ENCODE data around the gene CLBA1. TPM values are rescaled to one million over a fixed set of nuclear protein-coding genes. Genes with fewer than 3 reads are reported as not detected.

The CLBA1 gene
- total RNA-seq, 4 donors from 2014 or later, result 0.71 to 4.0 (median 3.3) TPM

- H3K9me3 ChIP-seq, result no peaks in the 10 kb centered on the region
- H3K4me1 ChIP-seq, result peaks cover 14 to 18% of the 10 kb centered on the region in 2 donors
- no peak overlapping the region for H3K4me3 ChIP-seq
- ATAC-seq (no peak), DNase-seq (no peak)
- in situ Hi-C loops (cut with MboI; ENCODE audit: low sequenced_read_pairs in 4 of 4), result loop anchor here in 3 of 4 donors (5.0 kb wide), 1 partner anchor 72 kb away; no protein-coding TSS in a partner anchor
- no peak for TF ChIP-seq CTCF (IDR thresholded peaks at IDR 0.05 in 4 of 5, conservative IDR thresholded peaks at IDR 0.05 in 1 of 5)
- no peak for TF ChIP-seq POLR2A (IDR thresholded peaks at IDR 0.05)
- H3K36me3 ChIP-seq, result no peaks in the 10 kb centered on the region
- intact Hi-C loops (cut with DNase I; ENCODE audit: low total_unique reads), result no loop called here
- H3K27me3 ChIP-seq, result peaks cover 0 to 13% (median 8%) of the 10 kb centered on the region in 3 donors
- H3K27ac ChIP-seq, result no peak overlapping the region
These were observed 10.8 kb upstream of the CLBA1 start for GRCh38 chr14:104974665-104975390.

GRCh38 chr14:104975481-104976197 is 9.9 kb upstream of the CLBA1 start:
- Histone ChIP-seq H3K27me3 (peaks cover 0 to 13% (median 8%) of the 10 kb centered on the region in 3 donors), H3K9me3 (no peaks in the 10 kb centered on the region), H3K36me3 (no peaks in the 10 kb centered on the region), H3K4me1 (peaks cover 18% of the 10 kb centered on the region in 2 donors), H3K4me3 (no peak overlapping the region), H3K27ac (no peak overlapping the region)
- DNase-seq (peak in 1 of 2 donors; percentile 10), ATAC-seq (no peak)
- intact Hi-C loops (cut with DNase I; ENCODE audit: low total_unique reads) (loop anchor here (1.0 kb wide), 2 partner anchors 46 to 70 kb away; partner anchors contain the start of gene CDCA4), in situ Hi-C loops (cut with MboI; ENCODE audit: low sequenced_read_pairs in 4 of 4) (no loop called here)
- no peak for TF ChIP-seq POLR2A (IDR thresholded peaks at IDR 0.05)
- TF ChIP-seq CTCF (IDR thresholded peaks at IDR 0.05 in 4 of 5, conservative IDR thresholded peaks at IDR 0.05 in 1 of 5), result no peak

DNA sequence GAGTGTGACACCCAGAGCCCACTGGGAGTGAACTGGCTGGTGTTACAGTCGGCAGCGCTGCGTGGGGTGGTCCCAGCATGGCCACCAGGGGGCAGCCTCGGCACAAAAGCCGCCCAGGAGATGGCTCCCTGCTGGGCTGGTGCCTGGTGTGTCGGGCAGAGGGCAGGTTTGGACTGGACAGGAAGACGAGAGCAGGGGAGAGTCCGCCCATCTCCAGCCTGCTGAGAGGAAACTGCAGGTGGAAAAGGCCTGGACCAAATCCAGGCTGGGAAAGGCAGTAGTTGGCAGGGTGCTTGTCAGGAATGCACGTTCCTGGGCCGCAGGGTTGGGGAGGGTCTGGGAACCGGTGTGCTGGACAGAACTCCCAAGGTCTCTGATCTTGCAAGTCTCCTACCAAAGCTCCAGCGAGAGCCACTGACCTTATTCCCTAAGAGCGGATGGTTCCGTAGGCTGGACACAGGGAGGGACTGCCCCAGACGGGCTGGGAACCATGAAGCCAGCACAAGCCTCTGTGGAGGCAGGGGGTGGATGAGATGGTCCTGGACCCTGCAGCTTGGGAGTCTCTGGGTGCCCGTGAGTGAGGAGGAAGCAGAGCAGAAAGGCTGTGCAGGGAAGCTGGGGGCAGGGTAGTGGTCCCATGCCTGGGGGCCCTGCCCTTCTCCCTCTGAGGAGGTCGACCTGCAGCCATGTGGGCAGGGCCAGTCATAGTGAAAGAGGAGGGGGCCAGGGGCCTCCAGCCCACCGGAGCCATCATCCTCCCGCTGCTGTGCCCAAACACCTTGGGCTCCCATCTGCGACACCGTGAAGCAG is 9.2 kb upstream of the CLBA1 start:
- intact Hi-C loops (cut with DNase I; ENCODE audit: low total_unique reads), result loop anchor here (1.0 kb wide), 2 partner anchors 45 to 69 kb away; partner anchors contain the start of gene CDCA4
- H3K9me3 ChIP-seq, result no peaks in the 10 kb centered on the region
- H3K4me1 ChIP-seq, result peaks cover 18% of the 10 kb centered on the region in 2 donors
- H3K27me3 ChIP-seq, result peaks cover 0 to 13% (median 8%) of the 10 kb centered on the region in 3 donors
- H3K36me3 ChIP-seq, result no peaks in the 10 kb centered on the region
- TF ChIP-seq CTCF (IDR thresholded peaks at IDR 0.05 in 4 of 5, conservative IDR thresholded peaks at IDR 0.05 in 1 of 5), result peak; percentile 84 to 97 (median 92)
- TF ChIP-seq POLR2A (IDR thresholded peaks at IDR 0.05), result no peak
- ATAC-seq (peak; percentile 27 to 54), DNase-seq (peak; percentile 59 to 74)
- H3K27ac ChIP-seq, result no peak overlapping the region
- H3K4me3 ChIP-seq, result no peak overlapping the region
- in situ Hi-C loops (cut with MboI; ENCODE audit: low sequenced_read_pairs in 4 of 4), result no loop called here

DNA sequence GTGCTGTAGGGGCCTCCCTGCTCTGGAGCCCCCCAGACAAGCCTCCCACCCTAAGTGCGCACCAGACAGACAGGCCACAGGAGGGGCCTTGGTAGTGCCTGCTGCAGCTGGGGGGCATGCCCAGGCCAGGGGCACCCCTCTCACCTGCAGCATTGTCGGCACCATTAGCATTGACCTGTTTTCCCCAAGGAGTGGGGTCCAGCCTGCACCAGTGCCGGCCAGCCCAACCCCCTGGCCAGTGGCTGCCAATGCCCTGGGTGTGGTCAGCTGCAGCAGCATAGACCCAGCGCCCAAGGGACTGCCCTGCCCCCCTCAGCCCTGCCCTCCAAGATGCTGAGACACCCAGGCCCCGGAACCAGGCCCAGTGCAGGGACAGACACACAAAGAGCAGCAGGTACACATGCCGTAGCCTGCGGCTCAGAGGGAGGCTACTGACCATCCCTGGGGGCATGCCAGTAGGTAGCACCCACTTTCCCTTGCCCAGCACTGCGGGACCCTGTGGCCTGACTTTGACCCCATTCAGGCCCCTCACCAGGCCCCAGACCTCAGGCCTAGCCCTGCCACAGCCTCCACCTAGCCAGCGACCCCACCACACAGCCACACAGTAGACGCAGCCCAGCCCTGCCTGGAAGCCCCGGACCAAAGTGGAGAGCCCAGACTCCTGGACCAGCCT is 8.4 kb upstream of the CLBA1 start:
- H3K4me3 ChIP-seq, result peak overlapping the region; percentile 41 to 54 (median 48)
- peaks cover 18% of the 10 kb centered on the region in 2 donors for H3K4me1 ChIP-seq
- in situ Hi-C loops (cut with MboI; ENCODE audit: low sequenced_read_pairs in 4 of 4) (no loop called here), intact Hi-C loops (cut with DNase I; ENCODE audit: low total_unique reads) (no loop called here)
- ATAC-seq (no peak), DNase-seq (no peak)
- H3K9me3 ChIP-seq, result no peaks in the 10 kb centered on the region
- H3K27me3 ChIP-seq, result peaks cover 0 to 13% (median 8%) of the 10 kb centered on the region in 3 donors
- no peaks in the 10 kb centered on the region for H3K36me3 ChIP-seq
- no peak overlapping the region for H3K27ac ChIP-seq
- no peak for TF ChIP-seq POLR2A (IDR thresholded peaks at IDR 0.05)
- TF ChIP-seq CTCF (IDR thresholded peaks at IDR 0.05 in 4 of 5, conservative IDR thresholded peaks at IDR 0.05 in 1 of 5), result no peak

Measured in gastrocnemius medialis (tissue), 4 donors.